ENCODE data around the gene RIT2. TPM values are rescaled to one million over a fixed set of nuclear protein-coding genes. Genes with fewer than 3 reads are reported as not detected.

Gene RIT2
- polyA plus RNA-seq, 3 donors: 0.10 TPM; not detected in 2

DNA sequence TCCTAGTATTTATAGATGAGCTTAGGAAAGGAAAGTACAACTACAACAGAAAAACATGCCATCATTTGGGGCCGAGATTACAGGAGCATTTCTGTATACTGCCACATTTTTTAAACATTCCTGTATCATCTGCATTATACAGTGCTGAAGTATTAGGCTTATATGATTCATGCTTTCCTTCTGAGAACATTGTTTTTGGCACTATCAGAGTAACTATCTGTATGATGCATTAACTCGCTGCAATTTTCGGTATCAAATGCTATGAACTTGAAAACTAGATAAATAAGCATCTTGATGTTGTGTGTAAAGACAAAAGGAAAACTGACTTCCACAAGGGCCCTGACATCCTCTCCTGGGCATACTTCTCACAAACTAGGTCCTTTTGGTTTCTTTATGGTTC, 102.0 kb downstream of the RIT2 start:
- DNase-seq: no peak

DNA sequence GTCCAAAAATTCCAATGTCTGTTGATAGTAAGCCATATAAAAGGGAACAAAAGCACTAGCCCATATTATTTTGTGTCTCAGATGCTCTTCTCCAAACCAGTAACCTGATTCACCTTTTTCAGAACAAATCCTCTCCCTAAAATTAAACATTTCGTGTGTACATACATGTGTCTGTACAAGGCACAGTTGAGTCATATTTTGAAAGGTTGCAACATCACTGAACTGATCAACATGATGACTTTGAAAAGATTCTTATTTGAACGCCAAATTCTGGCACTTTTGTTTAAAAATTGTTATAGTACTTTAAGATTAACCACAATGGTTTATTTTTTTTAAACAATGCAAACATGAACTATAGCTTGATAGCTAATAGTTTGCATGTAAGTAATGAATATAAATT, 102.5 kb downstream of the RIT2 start:
- DNase-seq: no peak

DNA sequence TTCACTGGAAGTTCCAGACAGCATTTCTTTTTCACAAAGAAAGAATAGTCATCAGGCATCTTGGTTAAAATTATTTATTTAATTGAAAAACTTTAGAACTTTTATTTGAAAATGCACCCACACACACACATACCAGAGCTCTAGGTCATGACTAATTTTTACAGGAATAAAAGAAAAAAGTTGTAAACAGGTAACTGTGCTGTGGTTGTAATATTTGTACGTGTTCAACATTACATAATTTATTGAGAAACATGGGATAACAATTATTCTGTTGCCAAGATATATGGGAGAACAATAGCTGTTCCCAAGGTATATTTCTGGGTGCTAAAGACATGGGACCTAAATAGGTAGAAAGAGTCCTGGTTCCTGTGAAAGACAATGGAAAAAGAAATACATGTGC, 104.9 kb downstream of the RIT2 start:
- DNase-seq: no peak

DNA sequence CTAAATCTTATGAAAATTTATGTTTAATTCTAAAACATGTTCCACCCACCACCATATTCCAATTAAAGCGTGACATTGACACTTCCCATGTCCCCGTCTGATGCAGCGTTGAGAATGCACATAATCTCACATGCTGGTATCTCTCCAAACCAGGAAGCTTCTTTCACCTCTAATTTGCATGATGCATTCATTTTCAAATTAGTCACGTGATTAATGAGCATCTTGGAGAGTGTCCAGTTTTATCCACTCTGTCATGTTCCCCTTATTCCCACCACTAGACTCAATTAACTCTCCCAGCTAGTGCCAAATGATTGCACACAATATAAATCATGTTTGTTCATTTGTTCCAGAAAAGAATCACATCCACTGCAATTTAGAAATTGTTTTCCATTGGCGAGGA, 105.8 kb downstream of the RIT2 start:
- no peak for DNase-seq

DNA sequence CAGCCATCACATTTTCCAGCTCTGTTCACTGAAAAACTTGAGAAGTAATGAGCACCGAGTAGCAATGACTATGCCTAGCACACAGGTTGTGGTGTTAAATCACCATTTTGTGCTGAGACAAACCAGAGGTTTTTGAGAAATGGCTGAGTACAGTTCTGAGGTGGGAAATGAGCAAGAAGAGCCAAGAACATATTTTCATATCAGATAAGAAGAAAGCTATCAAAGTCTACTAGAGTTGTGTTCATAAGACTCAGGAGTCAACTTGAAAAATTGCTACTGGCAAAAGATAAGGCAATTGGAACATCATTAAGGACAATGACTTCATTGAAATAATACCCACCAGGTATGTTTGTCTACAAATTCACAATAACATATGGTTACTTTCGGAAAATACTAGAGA, 108.1 kb downstream of the RIT2 start:
- DNase-seq: no peak

DNA sequence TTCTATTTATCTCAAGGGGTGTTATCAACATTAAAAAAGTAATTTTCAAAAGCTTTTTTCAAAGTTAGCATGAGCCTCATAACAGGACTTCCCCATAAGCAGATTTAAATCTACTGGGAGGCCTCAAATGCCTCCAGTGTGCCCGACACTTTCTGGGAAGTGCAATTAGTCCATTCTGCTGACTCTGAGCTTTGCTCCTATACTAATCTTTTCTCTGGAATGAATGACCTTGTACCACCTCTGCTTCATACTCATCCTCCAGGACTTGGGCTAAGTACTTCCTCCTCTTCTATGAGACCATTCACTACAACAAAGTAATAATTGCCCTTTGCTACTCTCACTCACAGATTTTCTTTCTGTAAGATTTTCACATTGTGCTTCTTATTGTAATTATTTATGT, 111.1 kb downstream of the RIT2 start:
- no peak for DNase-seq

DNA sequence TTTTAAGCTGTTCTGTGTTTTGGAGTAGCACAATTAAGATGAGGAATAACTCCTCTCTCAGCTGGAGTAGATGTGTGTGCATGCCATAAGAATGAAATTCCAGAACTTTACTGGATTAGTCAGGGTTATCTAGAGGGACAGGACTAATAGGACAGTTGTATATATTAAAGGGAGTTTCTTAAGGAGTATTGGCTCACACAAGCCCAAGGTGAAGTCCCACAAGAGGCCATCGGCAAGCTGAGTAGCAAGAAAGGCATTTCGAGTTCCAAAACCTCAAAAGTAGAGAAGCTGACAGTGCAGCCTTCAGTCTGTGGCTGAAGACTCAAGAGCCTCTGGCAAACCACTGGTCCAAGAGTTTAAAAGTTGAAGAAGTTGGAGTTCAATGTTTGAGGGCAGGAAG, 113.7 kb downstream of the RIT2 start:
- DNase-seq: no peak

DNA sequence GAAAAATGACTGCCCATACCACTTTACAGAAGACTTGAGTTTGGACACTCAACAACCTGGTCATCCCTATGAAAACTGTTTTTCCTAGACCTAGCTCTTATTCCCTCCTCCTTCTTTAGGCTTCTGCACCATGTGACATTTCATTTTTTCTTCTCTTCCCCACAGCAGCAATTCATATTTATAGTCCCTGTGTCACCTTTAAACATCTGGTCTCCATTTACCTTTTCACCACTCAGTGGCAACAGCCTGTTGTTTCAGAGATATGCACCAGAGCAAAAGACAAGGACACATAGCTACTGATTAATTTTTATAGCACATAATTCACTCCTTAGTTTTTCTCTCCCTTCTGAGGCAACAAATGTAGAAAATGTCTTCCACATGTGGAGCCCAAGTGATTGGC, 118.7 kb downstream of the RIT2 start:
- DNase-seq: peak; percentile 23

DNA sequence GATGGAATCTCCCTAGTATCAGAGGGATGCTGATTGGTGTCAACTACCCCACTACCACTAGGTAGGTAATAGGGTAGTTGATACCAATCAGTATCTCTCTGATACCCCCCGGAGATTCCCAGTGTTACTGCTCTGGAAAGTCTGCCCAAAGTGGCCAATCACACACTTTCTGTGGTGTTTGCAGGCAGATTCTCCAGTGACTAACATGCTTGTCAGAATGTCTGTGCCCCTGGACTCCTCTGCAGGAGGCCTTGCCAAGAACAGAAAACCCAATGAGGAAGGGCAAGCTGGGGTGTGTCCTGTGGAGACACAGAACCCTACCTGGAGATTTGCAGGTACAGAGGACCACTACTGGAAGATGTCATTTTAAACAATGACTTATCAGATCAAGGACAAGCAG, 135.1 kb downstream of the RIT2 start:
- DNase-seq: no peak

DNA sequence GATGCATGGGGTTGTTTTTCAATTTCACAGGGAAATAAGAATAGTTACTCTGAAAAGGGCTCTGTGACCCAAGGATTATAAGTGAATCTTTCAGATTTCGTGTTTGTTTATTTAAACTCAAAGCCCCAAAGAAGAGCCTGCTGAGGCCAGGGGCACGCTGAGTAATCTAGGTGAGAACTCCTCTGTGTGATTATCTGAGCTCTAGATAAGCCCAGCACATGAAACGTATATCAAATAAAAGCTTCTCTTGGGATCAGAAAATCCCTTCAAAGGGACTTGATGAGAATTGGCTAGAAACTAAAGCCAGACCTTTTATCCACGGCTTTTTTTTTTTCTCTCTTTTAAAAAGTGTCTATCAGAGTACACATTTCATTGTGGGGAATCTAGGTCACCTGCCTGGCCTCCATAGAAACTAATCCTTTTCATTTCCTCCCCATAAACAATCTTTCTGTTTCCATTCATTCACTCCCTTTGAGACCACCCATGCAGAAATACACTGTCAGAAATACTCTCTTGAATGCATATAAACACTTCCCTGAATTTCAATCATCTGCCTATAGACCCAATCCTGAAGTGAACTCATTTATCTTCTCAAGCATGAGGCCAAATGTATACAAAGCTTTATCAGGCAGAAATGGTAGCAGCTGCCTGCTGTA, 137.4 kb downstream of the RIT2 start:
- DNase-seq: peak; percentile 16

DNA sequence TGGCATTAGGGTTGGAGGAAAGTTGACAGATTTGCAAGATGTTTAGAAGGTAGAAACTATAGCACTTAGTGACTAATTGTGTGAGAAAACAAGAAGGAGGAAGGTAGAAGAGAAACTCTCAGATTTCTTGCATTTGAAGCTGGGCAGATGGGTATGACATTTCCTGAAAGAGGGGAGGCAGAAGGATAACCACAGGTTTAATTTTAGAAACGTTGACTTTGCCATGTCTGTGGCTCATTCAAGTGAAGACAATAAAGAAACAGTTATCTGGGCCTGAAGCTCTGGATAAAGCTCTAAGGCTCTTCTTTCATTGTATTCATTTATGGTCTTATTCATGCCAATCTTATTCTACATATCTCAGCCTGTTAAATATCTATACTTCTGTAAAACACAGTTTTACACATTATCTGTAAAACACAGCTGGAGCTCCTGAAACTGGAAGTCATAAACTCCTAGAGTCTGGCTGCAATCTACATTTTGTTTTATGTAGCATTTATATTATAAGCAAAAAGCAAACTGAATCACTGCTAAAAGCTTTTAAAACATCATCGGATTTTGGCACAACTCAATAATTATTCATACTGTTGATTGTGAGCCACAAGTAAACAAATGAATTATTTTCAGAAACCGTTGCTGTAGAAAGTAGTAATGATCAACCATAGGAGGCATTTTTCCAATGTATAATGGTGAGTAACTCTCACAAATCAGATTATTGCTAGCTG, 138.5 kb downstream of the RIT2 start:
- no peak for DNase-seq

DNA sequence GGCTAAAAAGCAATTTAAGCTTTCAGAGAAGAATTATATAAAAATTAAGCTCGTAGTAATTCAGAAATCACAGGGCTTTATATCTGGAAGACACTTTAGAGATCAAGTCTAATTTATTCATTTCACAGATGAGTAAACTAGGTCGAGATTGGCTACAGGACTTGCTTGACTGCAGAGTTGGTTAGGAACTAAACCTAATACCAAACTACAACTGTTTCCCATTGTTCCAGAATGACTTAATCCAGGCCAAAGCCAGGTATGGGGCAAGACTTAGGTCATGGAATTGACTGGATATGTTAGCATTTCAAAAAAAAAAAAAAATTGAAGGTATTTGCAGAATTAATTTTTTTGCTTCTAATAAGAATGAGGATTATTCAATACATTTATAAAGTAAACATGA, 146.1 kb downstream of the RIT2 start:
- no peak for DNase-seq

DNA sequence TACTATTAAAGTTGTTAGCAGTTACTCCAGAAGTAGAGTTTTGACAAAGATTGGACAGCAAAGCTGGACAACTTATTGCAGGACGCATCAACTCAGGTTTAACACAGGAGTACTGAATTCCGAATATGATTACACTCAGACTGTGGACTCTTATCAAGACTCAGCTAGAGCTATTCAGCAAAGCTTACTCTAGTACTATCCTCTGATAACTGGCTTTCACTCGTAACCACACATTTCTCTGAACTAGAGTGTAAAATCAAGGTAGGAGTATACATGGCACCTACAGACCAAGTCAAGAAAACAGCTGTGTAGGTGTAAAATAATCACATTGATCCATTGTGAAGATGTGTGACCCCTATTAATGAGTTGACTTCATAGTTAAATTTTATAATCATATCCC, 154.2 kb downstream of the RIT2 start:
- DNase-seq: no peak

DNA sequence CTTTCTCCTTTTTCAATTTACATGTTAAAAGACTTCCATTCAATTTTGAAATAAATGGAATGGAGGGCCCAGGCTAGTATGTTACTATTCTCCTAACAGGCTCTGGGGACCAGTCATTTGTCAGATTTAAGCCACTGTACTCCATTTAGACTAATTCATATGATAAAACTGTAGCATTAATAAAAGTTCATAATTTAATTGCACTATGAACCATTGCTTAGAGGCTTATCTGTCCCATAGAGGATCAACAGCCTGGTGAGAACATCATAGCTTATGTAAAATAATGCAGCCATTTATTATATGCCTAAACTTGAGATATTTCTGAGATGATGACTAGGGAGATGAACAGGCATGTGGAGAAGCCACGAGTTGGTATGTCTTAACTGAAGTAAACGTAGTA, 156.0 kb downstream of the RIT2 start:
- DNase-seq: no peak

DNA sequence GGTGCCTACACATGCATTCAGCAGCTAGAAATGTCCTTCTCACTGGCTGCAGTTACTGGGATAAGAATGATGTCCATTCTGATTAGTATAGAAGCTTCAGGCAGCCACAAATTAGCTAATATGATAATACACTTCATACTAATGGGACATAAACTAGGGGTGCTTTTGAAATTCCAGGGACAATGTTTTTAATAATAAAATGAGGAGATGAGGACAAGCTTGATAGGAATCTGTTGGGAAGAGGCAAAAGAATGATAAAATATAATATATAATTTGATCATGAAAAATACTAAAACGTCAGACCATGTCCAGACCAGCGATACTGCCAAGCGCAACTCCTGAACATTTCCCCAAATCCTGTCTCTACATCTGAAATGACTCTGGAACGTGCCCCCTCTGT, 157.1 kb downstream of the RIT2 start:
- DNase-seq: no peak

DNA sequence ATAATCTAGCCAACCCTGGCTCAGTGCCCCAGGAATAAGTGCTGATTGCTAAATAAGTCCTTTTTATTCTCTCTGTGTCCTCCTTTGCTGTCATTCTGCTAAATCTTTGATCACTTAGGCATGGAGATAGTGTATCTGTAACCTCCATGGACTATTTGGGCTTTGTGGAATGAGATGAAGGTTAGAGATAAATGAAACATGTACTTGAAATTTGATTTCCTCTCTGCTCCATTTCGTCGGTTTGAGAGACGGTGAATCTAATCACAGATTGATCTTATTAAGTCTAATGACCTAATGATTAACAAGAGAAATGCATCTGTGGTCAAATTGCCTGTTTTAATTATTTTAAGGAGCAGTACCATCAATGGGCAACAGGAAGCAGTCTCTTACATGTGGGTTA, 159.2 kb downstream of the RIT2 start:
- DNase-seq: no peak

DNA sequence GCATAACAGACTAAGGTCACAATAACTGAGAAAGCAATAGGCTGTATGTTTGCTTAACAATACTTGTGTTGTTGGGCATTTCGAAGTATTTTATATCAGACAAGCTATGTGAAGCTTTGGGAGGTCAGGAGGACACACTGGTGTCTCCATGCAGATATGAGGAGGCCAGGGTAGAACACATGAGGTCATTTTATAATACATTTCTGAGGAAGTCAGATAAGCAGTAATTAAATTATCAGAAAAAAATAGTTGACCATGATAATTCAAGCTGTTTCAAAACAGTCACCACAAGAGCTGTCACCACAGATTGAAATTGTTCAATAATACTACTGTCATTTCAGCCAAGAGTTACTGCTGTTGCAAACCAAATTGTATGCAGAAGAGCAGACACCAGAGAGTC, 160.6 kb downstream of the RIT2 start:
- no peak for DNase-seq

DNA sequence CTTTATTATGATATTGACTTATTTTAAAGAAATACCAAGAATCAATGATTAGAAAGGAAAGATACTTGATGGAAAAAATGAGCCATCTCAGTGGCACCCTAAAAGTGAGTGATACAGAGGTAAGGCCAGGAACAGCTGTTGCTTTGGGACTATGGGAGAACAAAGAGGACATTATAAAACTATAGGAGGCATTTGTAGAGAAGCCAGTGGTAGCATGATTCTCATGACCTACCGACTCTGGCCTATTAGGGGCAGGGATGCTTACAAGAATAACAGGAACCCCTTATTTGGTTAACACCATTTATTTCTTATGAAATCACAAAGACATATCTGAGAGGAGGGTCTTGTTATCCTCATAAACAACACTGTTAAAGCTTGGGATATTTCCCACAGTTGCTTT, 162.2 kb downstream of the RIT2 start:
- no peak for DNase-seq

DNA sequence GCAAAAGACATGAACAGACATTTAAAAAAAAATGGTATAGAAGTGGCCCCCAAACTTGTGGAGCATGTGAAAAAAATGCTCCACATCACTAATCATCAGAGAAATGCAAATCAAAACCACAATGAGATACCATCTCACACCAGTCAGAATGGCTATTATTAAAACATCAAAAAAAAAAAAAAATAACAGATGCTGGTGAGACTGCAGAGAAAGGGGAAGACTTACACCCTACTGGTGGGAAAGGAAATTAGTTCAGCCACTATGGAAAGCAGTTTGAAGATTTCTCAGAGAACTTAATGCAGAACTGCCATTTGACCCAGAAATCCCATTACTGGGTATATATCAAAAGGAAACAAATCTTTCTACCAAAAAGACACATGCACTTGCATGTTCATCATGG, 164.8 kb downstream of the RIT2 start:
- DNase-seq: no peak

DNA sequence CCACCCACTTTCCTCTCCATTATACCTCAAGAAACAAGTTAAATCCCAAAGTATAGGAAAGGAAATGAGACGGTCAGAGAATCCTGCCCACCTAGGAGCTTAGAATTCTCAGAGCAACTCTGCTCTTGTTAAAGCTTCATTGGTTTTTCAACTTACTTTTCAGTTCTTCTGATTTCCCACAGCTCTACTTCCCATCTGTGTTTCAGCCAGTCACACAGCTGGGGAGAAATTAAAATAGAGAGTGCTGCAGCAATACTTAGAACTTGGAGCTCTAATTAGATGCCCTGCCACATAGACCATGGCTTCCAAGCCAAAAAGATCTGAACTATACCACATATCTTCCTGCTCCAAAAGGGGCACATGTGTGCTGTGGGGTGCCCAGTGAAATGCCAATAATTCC, 166.7 kb downstream of the RIT2 start:
- DNase-seq: no peak

DNA sequence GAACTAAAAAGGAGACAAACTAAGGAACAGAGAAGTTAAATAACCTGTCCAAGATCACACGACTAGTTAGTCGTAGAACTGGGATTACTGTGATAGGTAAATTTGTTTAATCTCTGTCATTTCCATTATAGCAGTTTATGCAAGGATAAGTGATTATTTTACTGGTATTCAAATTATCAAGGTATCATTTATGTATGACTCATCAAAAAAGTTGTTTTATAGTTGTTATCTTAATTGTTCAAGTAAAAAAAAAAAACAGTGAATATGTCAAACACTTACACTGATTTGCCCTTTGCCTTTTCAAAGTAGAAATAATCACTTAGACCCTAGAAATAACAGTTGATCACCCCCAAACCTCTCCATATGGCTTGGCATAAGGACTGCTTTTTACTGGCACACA, 173.6 kb downstream of the RIT2 start:
- DNase-seq: no peak

DNA sequence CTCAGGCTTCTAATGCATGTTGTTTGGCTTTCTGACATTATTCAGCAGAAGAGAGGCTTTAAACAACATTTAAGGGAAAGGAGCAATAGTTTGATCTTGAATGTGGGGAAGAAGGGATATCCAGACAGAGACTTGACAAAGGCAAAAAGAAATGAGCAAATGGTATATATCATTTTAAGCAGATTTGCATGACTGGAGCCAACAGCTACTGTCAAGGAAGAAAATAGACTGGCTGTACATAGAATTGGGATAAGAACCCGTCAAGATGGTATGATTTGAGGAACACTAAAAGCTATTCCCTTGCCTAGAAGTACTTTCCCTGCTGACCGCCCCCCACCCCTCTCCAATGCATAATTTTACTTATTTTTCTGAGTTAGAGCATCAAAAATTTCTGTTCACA, 174.5 kb downstream of the RIT2 start:
- no peak for DNase-seq

DNA sequence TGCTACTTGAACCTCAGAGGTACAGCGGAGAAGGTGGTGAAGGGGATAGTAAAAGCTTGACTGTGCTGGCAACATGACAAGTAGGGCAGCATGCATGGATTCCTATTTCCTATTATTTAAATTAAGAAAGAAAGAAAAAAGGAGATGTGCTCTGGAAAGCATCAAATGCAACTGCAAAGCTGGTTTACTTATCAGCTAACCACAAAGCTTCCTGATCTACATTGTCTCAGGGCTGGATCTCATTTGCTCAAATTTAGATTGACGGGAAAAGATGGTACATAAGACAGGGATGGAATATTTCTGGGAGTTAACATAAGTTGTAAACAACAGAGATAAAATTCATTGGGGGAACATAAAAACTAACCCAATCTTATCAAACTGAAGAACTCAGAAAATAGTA, 178.0 kb downstream of the RIT2 start:
- no peak for DNase-seq

DNA sequence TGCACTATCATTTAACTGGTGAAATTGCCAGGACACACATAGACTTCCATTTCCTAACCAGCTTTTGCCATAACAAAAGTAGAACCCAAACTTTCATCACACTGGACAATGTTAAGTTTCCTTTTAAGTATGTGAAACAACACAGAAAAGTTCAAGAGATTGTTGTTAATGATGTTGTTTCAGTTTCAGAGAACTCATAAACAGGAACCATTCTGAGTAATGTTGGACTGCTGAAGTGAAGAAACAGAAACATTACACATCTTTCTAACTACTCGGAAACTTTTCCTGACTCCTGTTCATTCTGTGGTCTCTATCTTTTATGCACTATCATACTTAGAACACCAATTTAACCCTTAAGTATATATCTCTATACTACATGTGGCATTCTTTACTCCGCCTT, 179.2 kb downstream of the RIT2 start:
- DNase-seq: no peak
